ENCODE results near the gene CACHD1. TPM values are rescaled to one million over a fixed set of nuclear protein-coding genes. Genes with fewer than 3 reads are reported as not detected.

CACHD1 gene
- total and polyA plus RNA-seq, 8 donors = 1.4 to 22.8 (median 4.8) TPM

DNA sequence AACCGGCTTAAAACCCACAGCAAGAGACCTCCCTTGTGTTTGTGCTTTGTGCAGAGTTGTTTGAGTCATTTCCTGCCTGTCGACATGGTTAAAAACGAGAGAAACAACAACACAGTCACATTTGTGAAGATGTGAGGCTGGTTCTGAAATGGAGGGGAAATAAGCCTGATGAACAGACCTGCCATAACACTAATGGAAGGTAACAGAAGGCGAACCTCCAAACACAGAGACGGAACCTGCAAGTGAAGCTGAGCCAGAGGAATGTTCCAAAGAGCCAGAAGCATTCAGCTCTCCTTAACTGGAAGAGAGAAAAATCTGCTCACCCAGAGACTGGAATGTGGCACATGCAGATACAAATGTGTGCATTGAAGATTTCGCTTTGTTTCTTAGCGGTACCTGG lies 221.7 kb downstream of the CACHD1 start:
- H3K27me3 ChIP-seq = no peaks in the 10 kb centered on the region
- H3K4me1 ChIP-seq = peaks cover 8 to 15% (median 12%) of the 10 kb centered on the region in 4 donors
- H3K36me3 ChIP-seq = peaks cover 0 to 29% (median 15%) of the 10 kb centered on the region in 4 donors
- H3K27ac ChIP-seq = peak overlapping the region in 2 of 5 donors; percentile 5 to 16
- H3K4me3 ChIP-seq = no peak overlapping the region
- no peak for TF ChIP-seq POLR2AphosphoS5 (IDR thresholded peaks at IDR 0.05)
- no peak for TF ChIP-seq EP300 (IDR thresholded peaks at IDR 0.05)
- TF ChIP-seq, protein P1, sequence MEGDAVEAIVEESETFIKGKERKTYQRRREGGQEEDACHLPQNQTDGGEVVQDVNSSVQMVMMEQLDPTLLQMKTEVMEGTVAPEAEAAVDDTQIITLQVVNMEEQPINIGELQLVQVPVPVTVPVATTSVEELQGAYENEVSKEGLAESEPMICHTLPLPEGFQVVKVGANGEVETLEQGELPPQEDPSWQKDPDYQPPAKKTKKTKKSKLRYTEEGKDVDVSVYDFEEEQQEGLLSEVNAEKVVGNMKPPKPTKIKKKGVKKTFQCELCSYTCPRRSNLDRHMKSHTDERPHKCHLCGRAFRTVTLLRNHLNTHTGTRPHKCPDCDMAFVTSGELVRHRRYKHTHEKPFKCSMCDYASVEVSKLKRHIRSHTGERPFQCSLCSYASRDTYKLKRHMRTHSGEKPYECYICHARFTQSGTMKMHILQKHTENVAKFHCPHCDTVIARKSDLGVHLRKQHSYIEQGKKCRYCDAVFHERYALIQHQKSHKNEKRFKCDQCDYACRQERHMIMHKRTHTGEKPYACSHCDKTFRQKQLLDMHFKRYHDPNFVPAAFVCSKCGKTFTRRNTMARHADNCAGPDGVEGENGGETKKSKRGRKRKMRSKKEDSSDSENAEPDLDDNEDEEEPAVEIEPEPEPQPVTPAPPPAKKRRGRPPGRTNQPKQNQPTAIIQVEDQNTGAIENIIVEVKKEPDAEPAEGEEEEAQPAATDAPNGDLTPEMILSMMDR (IDR thresholded peaks at IDR 0.05) = no peak
- TF ChIP-seq POLR2A (IDR thresholded peaks at IDR 0.05) = no peak
- H3K9me3 ChIP-seq = no peaks in the 10 kb centered on the region
- 57 to 74% (median 70%) methylated on average over 7 of the region's 7 CpGs for WGBS, 5 donors
- peak in 1 of 2 donors; percentile 16 for DNase-seq
- intact Hi-C loops (cut with DNase I; ENCODE audit: low total_unique reads) = no loop called here

DNA sequence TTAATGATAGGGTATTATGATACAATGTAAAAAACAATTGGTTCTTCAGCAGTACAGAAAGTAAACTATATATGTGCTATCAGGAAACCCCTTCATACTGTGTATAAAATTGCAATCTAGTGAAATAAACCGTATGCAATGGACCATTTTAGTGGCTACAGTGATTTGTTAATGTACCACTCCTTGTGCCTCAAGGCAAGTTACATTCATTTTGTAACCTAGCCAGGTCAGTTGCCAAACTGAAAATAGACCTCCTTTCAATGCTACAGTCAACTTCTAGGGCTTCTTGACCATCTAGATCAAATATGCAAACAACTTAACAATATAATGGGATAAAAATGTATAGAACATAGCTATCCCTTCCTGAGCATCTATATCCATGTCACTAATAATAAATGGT lies 223.0 kb downstream of the CACHD1 start:
- WGBS, 5 donors = 0 to 28% (median 0%) methylated on average over 1 of the region's 1 CpG
- H3K4me1 ChIP-seq = peaks cover 0 to 2% (median under 1%) of the 10 kb centered on the region in 4 donors
- no peaks in the 10 kb centered on the region for H3K9me3 ChIP-seq
- H3K4me3 ChIP-seq = no peak overlapping the region
- H3K36me3 ChIP-seq = peaks cover 0 to 29% (median 15%) of the 10 kb centered on the region in 4 donors
- H3K27me3 ChIP-seq = no peaks in the 10 kb centered on the region
- no peak for TF ChIP-seq POLR2AphosphoS5 (IDR thresholded peaks at IDR 0.05)
- intact Hi-C loops (cut with DNase I; ENCODE audit: low total_unique reads) = no loop called here
- DNase-seq = no peak
- H3K27ac ChIP-seq = no peak overlapping the region

DNA sequence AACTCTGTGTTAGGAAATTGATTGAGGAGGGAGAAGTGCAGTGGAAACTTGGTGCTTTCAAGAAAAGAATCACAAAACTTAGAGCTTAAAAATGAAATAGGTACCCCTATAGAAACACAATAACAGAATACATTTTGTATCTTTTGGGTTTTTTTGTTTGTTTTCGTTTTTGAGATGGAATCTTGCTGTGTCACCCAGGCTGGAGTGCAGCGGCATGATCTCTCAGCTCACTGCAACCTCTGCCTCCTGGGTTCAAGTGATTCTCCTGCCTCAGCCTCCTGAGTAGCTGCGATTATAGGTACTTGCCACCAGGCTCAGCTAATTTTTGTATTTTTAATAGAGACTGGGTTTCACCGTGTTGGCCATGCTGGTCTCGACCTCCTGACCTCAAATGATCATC lies 223.5 kb downstream of the CACHD1 start:
- no peak overlapping the region for H3K27ac ChIP-seq
- intact Hi-C loops (cut with DNase I; ENCODE audit: low total_unique reads) = no loop called here

DNA sequence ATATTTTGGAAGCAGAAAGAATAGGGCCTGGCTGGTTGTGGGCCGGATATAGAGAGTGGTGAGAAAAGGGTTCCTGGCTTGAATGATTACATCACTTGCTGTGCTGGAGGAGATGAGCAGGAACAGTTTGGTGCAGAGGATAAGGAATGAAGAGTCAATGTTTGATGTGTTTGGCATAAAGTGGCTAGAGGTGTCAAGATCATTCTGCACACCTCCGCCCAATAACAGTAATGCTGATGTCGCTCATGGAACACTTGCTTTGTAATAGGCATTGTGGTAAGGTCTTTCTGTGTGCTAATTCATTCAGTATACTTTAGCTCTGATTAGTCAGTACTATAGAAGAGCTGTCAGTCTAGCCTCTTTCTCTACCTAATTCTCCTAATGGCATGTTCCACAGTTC lies 226.9 kb downstream of the CACHD1 start:
- no peak overlapping the region for H3K4me3 ChIP-seq
- peaks cover 0 to 15% (median under 1%) of the 10 kb centered on the region in 4 donors for H3K36me3 ChIP-seq
- WGBS, 5 donors = 93 to 97% (median 95%) methylated on average over 3 of the region's 3 CpGs
- intact Hi-C loops (cut with DNase I; ENCODE audit: low total_unique reads) = no loop called here
- no peaks in the 10 kb centered on the region for H3K4me1 ChIP-seq
- no peaks in the 10 kb centered on the region for H3K9me3 ChIP-seq
- H3K27ac ChIP-seq = no peak overlapping the region
- no peak for DNase-seq
- no peaks in the 10 kb centered on the region for H3K27me3 ChIP-seq
- TF ChIP-seq EP300 (IDR thresholded peaks at IDR 0.05) = no peak
- TF ChIP-seq POLR2A (IDR thresholded peaks at IDR 0.05) = no peak
- TF ChIP-seq POLR2AphosphoS5 (IDR thresholded peaks at IDR 0.05) = no peak
- TF ChIP-seq, protein P1 (IDR thresholded peaks at IDR 0.05) = no peak

More for the DNA sequence above, 223.5 kb downstream of the CACHD1 start:
- H3K9me3 ChIP-seq = no peaks in the 10 kb centered on the region
- H3K27me3 ChIP-seq = no peaks in the 10 kb centered on the region
- H3K4me3 ChIP-seq = no peak overlapping the region
- 85 to 95% (median 87%) methylated on average over 5 of the region's 5 CpGs for whole genome bisulfite sequencing, 5 donors
- no peaks in the 10 kb centered on the region for H3K4me1 ChIP-seq
- peaks cover 0 to 29% (median 15%) of the 10 kb centered on the region in 4 donors for H3K36me3 ChIP-seq
- DNase-seq = no peak
- TF ChIP-seq, protein P1 (IDR thresholded peaks at IDR 0.05) = no peak
- TF ChIP-seq EP300 (IDR thresholded peaks at IDR 0.05) (no peak), POLR2A (IDR thresholded peaks at IDR 0.05) (no peak), POLR2AphosphoS5 (IDR thresholded peaks at IDR 0.05) (no peak)

DNA sequence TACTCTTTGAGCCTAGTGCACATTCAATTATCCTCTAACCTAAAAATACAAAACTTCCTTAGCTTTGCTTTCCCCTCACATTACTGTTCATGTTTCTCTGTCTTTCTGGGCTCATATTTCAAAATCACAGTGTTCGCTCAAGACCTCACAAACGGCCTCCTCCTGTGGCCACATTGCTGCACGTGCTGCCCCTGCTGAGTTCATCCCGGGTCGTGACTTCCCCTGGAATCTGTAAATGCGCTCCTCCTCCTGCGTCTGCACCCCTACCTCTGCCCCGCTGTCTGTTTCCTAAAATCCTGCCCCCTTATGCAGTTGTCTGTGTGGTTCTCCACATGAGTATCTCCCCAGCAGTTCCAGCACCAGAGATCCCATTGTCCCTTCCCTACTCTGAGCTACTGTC lies 229.4 kb downstream of the CACHD1 start:
- H3K27me3 ChIP-seq = no peaks in the 10 kb centered on the region

More for the DNA sequence above, 229.4 kb downstream of the CACHD1 start:
- no peak for DNase-seq
- Histone ChIP-seq H3K4me1 (no peaks in the 10 kb centered on the region), H3K9me3 (no peaks in the 10 kb centered on the region), H3K36me3 (peaks cover 0 to 3% (median 0%) of the 10 kb centered on the region in 4 donors), H3K4me3 (no peak overlapping the region), H3K27ac (no peak overlapping the region)
- TF ChIP-seq EP300 (IDR thresholded peaks at IDR 0.05) (no peak), POLR2A (IDR thresholded peaks at IDR 0.05) (no peak)
- whole genome bisulfite sequencing, 5 donors = 71 to 82% (median 79%) methylated on average over 8 of the region's 8 CpGs
- intact Hi-C loops (cut with DNase I; ENCODE audit: low total_unique reads) = no loop called here
